ENCODE data around the gene SAA1. TPM values are rescaled to one million over a fixed set of nuclear protein-coding genes. Genes with fewer than 3 reads are reported as not detected.

Gene SAA1
- total RNA-seq, 4 donors from 2014 or later, result 16.8 to 44.3 (median 32.7) TPM

DNA sequence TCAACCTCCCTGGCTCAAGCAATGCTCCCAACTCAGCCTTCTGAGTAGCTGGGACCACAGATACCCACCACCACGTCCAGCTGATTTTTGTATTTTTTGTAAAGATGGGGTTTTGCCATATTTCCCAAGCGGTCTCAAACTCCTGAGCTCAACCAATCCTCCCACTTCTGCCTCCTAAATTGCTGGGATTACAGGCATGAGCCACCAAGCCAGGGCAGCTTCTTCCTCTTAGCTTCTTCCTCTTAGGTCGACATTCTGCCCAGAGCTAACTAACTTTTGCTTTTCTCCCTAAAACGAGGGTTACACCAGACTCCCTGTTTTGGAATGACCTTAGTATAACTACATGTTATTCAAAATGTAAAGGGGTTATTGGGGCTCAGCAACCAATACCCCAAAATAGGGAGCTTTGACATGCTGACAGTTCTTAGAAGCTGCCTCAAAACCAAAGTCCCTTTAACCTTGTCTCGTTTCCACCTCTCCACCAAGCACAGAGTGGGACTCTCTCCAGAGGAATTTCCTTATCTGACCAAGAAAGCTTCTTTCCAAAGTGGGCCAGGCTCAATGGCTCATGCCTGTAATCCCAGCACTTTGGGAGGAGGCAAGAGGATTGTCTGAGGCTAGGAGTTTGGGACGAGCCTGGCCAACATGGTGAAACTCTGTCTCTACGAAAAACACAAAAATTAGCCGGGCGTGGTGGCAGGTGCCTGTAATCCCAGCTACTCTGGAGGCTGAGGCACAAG is 48.9 kb downstream of the SAA1 start:
- 81 to 84% methylated on average over 9 of the region's 9 CpGs for WGBS, 2 donors
- intact Hi-C loops (cut with DNase I; ENCODE audit: low total_unique reads), result no loop called here
- DNase-seq (ENCODE audit: low spot score in 2 of 2), result no peak
- H3K4me3 ChIP-seq (ENCODE audit: low read depth, poor library complexity, severe bottlenecking), result no peak overlapping the region
- TF ChIP-seq, protein P1, sequence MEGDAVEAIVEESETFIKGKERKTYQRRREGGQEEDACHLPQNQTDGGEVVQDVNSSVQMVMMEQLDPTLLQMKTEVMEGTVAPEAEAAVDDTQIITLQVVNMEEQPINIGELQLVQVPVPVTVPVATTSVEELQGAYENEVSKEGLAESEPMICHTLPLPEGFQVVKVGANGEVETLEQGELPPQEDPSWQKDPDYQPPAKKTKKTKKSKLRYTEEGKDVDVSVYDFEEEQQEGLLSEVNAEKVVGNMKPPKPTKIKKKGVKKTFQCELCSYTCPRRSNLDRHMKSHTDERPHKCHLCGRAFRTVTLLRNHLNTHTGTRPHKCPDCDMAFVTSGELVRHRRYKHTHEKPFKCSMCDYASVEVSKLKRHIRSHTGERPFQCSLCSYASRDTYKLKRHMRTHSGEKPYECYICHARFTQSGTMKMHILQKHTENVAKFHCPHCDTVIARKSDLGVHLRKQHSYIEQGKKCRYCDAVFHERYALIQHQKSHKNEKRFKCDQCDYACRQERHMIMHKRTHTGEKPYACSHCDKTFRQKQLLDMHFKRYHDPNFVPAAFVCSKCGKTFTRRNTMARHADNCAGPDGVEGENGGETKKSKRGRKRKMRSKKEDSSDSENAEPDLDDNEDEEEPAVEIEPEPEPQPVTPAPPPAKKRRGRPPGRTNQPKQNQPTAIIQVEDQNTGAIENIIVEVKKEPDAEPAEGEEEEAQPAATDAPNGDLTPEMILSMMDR (IDR thresholded peaks at IDR 0.05), result no peak
- no peak for TF ChIP-seq POLR2A (IDR thresholded peaks at IDR 0.05)

DNA sequence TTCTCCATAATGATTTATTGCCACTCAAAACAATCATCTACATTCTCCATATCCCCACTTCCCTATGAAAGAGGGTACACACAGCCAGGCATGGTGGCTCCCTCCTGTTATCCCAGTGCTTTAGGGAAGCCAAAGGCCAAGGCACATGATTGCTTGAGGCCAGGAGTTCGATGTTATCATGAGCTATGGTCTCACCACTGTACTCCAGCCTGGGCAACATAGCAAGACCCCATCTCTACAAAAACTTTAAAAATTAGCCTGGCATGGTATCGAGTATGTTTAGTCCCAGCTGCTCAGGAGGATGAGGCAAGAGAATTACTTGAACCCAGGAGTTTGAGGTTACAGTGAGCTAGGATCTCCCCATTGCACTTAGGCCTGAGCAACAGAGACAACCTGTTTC is 49.8 kb downstream of the SAA1 start:
- intact Hi-C loops (cut with DNase I; ENCODE audit: low total_unique reads), result no loop called here
- WGBS, 2 donors, result 91 to 100% methylated on average over 2 of the region's 2 CpGs
- no peak for TF ChIP-seq POLR2A (IDR thresholded peaks at IDR 0.05)
- no peak overlapping the region for H3K4me3 ChIP-seq (ENCODE audit: low read depth, poor library complexity, severe bottlenecking)
- no peak for DNase-seq (ENCODE audit: low spot score in 2 of 2)

DNA sequence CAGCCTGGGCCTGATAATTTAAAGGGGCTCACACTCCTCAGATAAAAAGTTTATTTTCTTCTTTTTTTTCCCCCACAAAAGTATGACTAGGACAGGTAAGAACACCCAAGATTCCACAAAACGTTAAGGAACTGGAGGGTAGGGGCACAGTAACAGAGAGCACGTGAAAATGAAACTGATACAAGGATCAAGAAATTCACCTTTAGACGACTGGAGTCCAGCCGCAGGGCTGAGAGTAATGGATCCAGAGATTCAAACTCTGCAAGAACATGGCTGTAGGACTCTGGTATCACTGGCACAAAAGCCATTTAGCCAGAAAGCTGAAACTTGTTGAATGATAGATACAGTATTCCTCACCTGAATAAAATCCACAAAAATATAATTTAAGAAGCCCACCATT is 51.5 kb downstream of the SAA1 start:
- no peak overlapping the region for H3K4me3 ChIP-seq (ENCODE audit: low read depth, poor library complexity, severe bottlenecking)
- intact Hi-C loops (cut with DNase I; ENCODE audit: low total_unique reads), result no loop called here
- no peak for DNase-seq (ENCODE audit: low spot score in 2 of 2)
- 92 to 94% methylated on average over 4 of the region's 4 CpGs for WGBS, 2 donors
- no peak for TF ChIP-seq POLR2A (IDR thresholded peaks at IDR 0.05)
- TF ChIP-seq, protein P1 (IDR thresholded peaks at IDR 0.05), result no peak

Other genes starting within 250 kb of the SAA1 start
- gene TPH1, start 220.0 kb upstream of the SAA1 start, total RNA-seq, result 1 to 10 TPM in 2 of 4 donors, under 1 TPM in 2; 0.04 to 1.9 (median 0.76) TPM
- gene SAAL1, start 160.2 kb upstream of the SAA1 start, total RNA-seq, result 10 to 100 TPM in 3 of 4 donors, 1 to 10 TPM in 1; 7.2 to 13.7 (median 11.5) TPM
- gene MRGPRX3, start 133.7 kb upstream of the SAA1 start, total RNA-seq, result under 1 TPM in 1 of 4 donors, not detected in 3; 0.38 TPM
- gene MRGPRX4, start 93.4 kb upstream of the SAA1 start, total RNA-seq, result not detected
- gene SAA4, start 29.5 kb upstream of the SAA1 start, total RNA-seq, result under 1 TPM in 1 of 4 donors, not detected in 3; 0.84 TPM
- gene SAA2, start 17.6 kb upstream of the SAA1 start, total RNA-seq, result 1 to 10 TPM; 2.8 to 5.5 (median 3.9) TPM
- 10 to 100 TPM in 3 of 4 donors, 1 to 10 TPM in 1; 10.0 to 26.4 (median 20.4) TPM for gene HPS5, start 55.9 kb downstream of the SAA1 start, total RNA-seq
- gene GTF2H1, start 56.3 kb downstream of the SAA1 start, total RNA-seq, result 10 to 100 TPM; 46.4 to 73.0 (median 53.5) TPM
- gene LDHA, start 128.3 kb downstream of the SAA1 start, total RNA-seq, result 100 to 1,000 TPM; 488 to 761 (median 562) TPM
- gene LDHC, start 146.1 kb downstream of the SAA1 start, total RNA-seq, result not detected
- not detected for gene LDHAL6A, start 189.6 kb downstream of the SAA1 start, total RNA-seq